Activated T-helper 2 cell treated with anti-CD3 and anti-CD28 coated beads, Interferon-gamma antibody, Interleukin-2, Interleukin-4, amounts not matched to agents 10 μg/mL and 5 μg/mL and 100 μg/mL, durations not matched to agents 14 hours and 24 hours and 36 hours (primary cell): ENCODE measurements around the gene DNAJB11. TPM values are rescaled to one million over a fixed set of nuclear protein-coding genes. Genes with fewer than 3 reads are reported as not detected.

ENCODE experiments used
- DNase-seq: peaks from one replicate; pipeline ENCODE4 v3.0.0; 2021; ENCODE audit warnings: low spot score
- H3K27ac Mint-ChIP-seq: one replicate; pipeline ENCODE4 v1.8.0; 2021; ENCODE audit warnings: mixed read lengths
- H3K27me3 Mint-ChIP-seq: one replicate; pipeline ENCODE4 v1.8.0; 2021; ENCODE audit warnings: low read depth, mixed read lengths
- H3K36me3 Mint-ChIP-seq: one replicate; pipeline ENCODE4 v1.8.0; 2021; ENCODE audit warnings: low read depth, mixed read lengths
- H3K4me1 Mint-ChIP-seq: one replicate; pipeline ENCODE4 v1.8.0; 2021; ENCODE audit warnings: low read depth, mixed read lengths
- H3K4me3 Mint-ChIP-seq: one replicate; pipeline ENCODE4 v1.8.0; 2021; ENCODE audit warnings: low read depth, mild to moderate bottlenecking, moderate library complexity, mixed read lengths
- H3K9me3 Mint-ChIP-seq: one replicate; pipeline ENCODE4 v1.8.0; 2021; ENCODE audit warnings: mixed read lengths
- intact Hi-C: fragments of 100-400 bp; cut with micrococcal nuclease; formaldehyde crosslinking; loops from one replicate; pipeline ENCODE4 v1.15.1; 2023
- total RNA-seq: library from RNA; stranded (reverse); gene quantifications from 2 replicates; pipeline ENCODE4 v1.2.3, GENCODE V29; 2022

DNAJB11 gene
- total RNA-seq, 1 donor from 2014 or later, result 72.8 TPM

DNA sequence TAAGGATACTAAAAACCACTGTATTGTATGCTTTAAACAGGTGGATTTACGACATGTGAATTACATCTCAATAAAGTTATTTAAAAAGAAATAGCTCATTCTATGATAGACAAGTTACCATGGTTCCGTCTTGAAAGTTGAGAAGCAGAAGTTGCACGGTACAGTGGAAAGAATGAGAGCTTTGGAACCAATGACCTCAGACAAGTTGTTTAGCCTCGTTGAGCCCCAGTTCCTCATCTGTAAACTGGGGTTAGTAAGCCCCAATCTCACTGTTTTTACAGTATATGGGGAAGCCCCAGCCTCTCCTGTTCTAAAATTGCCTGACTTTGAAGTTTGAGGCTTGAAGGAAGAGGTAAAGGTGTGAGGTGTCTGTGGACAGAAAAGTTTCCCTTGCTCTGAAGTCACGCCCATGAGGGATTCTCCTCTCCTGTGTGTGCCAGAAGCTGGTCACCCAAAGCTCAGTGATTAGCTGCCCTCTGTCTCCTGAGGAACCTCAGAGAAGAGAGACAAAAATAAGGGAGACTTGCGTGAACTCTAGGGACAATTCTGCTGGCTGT lies 36.3 kb upstream of the DNAJB11 start:
- intact Hi-C loops, result loop anchor here (1.0 to 10.0 kb wide), 5 partner anchors 37 to 557 kb away; partner anchors contain the start of genes AHSG and DNAJB11
- Mint-ChIP-seq H3K9me3 (no peaks in the 10 kb centered on the region), H3K36me3 (peaks cover 6% of the 10 kb centered on the region), H3K4me1 (peaks cover 42% of the 10 kb centered on the region), H3K27ac (peak overlapping the region; percentile 90), H3K4me3 (peak overlapping the region; percentile 57), H3K27me3 (no peaks in the 10 kb centered on the region)
- peak; percentile 14 for DNase-seq

DNA sequence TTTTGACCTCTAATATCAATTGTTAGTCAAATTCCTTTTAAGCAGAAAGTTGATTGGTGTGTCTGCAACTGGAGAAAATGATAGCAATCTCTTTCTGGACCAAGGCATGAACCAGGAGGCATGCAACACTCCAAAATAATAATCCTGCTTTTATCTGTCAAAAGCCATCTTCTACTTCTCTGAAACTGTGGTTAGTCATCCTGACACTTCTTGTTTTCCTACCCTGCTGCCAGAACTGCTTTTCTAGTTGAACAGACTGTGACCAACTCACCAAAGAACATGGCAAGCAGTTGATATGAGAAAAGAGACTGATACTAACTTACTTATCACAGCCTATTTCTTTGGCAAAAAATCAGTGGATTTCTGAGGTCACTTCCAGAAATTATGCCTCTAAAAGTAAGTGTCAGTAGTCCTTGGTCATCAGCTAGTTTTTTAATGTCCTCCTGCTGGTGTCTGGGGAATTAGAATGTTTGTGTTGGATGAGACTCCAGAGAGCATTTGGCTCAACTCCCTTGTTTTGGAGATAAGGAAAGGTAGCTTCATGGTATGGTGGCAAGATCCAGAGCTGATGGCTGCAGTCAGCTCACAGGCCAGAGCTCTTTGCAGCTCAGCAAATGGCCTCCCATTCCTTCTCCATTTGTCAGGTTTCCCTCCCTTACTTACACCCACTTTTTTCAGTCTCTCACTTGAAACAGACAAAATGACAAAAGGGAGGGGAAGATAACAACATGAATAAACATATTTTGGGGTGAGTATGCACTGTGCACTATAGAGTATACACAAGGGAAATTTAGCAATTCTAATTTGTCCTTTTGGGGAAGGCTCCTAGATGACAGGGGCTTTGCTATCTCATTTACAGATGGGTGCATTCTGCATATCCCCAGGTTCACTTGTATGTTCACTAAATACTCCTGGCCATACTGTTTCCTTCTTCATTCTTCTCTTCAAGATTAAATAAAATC lies 33.4 kb upstream of the DNAJB11 start:
- no peaks in the 10 kb centered on the region for H3K9me3 Mint-ChIP-seq

DNA sequence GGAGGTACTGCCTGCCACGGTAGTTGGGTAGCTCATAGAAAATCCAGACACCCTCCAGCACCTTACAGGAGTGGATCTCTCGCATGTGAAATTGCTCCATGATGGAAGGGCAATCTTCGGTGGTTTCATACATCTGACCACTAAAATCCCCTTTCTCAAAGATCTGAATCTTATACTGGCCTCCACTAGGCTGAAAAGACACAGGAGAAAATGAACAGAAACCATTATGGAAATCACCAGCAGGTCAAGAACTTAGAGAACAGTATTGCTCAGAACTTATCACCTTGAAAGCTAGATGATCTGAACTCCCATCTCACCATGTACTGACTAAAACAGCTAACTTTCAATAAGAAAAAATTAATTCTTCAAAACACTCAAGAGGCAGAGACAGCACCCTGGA lies 31.7 kb upstream of the DNAJB11 start:
- Mint-ChIP-seq H3K4me1 (peaks cover 44% of the 10 kb centered on the region), H3K27ac (no peak overlapping the region), H3K36me3 (peaks cover 13% of the 10 kb centered on the region), H3K27me3 (no peaks in the 10 kb centered on the region), H3K4me3 (no peak overlapping the region), H3K9me3 (no peaks in the 10 kb centered on the region)
- DNase-seq, result no peak
- intact Hi-C loops, result loop anchor here (10.0 kb wide), 2 partner anchors 76 to 124 kb away; partner anchors contain the start of gene AHSG

More for the DNA sequence above, 33.4 kb upstream of the DNAJB11 start:
- Mint-ChIP-seq H3K27me3 (no peaks in the 10 kb centered on the region), H3K27ac (peak overlapping the region; percentile 44), H3K36me3 (peaks cover 6% of the 10 kb centered on the region), H3K4me3 (no peak overlapping the region), H3K4me1 (peaks cover 47% of the 10 kb centered on the region)
- intact Hi-C loops, result loop anchor here (10.0 kb wide), 2 partner anchors 78 to 122 kb away; partner anchors contain the start of gene AHSG
- no peak for DNase-seq

DNA sequence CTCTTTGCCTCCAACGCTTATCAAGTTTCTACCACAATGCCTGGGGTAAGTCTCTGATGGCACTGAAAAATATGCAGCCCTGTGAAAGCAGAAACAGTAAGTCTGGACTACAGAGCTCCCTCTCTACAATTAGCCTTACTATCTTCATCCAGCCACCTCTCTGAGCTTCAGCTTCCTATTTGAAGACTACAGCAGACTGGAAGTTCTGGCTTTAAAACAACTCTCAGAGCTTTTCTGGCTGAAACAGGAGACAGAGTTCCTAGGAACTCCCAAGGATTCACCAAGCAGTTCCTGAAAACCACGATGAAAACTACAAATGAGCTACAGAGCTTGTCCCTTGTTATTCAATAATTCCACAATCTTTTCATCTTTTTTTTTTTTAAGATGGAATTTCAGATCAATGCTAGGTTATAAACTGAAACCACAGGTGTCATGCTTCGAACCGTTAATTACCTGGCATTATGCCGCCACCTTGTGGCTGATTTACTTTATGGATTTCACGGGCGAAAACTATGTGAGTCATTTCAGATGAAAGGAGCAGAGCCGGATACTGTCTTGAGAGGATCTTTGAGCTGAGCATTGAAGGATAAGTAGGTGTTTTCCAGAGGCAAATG lies 30.2 kb upstream of the DNAJB11 start:
- Mint-ChIP-seq H3K27me3 (no peaks in the 10 kb centered on the region), H3K36me3 (peaks cover 24% of the 10 kb centered on the region), H3K4me1 (peaks cover 31% of the 10 kb centered on the region), H3K27ac (peak overlapping the region; percentile 20), H3K4me3 (no peak overlapping the region), H3K9me3 (no peaks in the 10 kb centered on the region)
- intact Hi-C loops, result loop anchor here (1.0 to 5.0 kb wide), 4 partner anchors 281 to 563 kb away; partner anchors contain the start of gene ETV5
- peak; percentile 70 for DNase-seq

GRCh38 chr3:186540835-186541226 lies 29.7 kb upstream of the DNAJB11 start:
- Mint-ChIP-seq H3K36me3 (peaks cover 24% of the 10 kb centered on the region), H3K9me3 (no peaks in the 10 kb centered on the region), H3K4me1 (peaks cover 27% of the 10 kb centered on the region), H3K27me3 (no peaks in the 10 kb centered on the region), H3K27ac (peak overlapping the region; percentile 20), H3K4me3 (no peak overlapping the region)
- DNase-seq, result no peak
- intact Hi-C loops, result loop anchor here (1.0 to 5.0 kb wide), 4 partner anchors 282 to 564 kb away; partner anchors contain the start of gene ETV5

GRCh38 chr3:186544281-186544680 lies 26.2 kb upstream of the DNAJB11 start, which contains the start of gene CRYGS:
TSS of gene CRYGS (minus strand) at chr3:186544380. CDS start at chr3:186544326, 54 bp downstream.
- no peaks in the 10 kb centered on the region for H3K9me3 Mint-ChIP-seq
- no peak within 1 kb of the TSS for H3K27ac Mint-ChIP-seq
- H3K4me3 Mint-ChIP-seq, result no peak within 1 kb of the TSS
- peaks cover 11% of the 10 kb centered on the region for H3K4me1 Mint-ChIP-seq
- intact Hi-C loops, result loop anchor here (5.0 kb wide), 1 partner anchor 437 kb away; the partner anchor contains the start of gene ETV5
- no peaks in the 10 kb centered on the region for H3K27me3 Mint-ChIP-seq
- DNase-seq, result no peak
- H3K36me3 Mint-ChIP-seq, result peaks cover 29% of the 10 kb centered on the region

GRCh38 chr3:186549497-186549896 lies 21.0 kb upstream of the DNAJB11 start:
- Mint-ChIP-seq H3K4me1 (no peaks in the 10 kb centered on the region), H3K27ac (no peak overlapping the region), H3K4me3 (no peak overlapping the region), H3K9me3 (no peaks in the 10 kb centered on the region), H3K36me3 (peaks cover 32% of the 10 kb centered on the region), H3K27me3 (no peaks in the 10 kb centered on the region)
- intact Hi-C loops, result no loop called here
- no peak for DNase-seq

DNA sequence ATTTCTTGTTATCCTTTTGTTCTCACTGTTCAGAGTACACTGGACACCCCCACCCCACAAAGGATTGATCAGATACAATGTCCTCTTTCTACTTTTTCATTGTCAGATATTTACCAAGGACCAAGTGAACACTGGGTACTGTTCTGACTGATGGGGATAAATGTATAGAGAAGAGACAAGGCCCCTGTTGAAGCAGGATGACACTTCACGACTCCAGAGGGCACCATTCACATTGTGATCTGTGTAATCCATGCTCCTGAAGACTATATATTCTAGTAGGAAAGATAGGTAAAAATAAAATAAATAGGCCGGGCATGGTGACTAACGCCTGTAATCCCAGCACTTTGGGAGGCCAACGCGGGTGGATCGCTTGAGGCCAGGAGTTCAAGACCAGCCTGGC lies 19.1 kb upstream of the DNAJB11 start:
- Mint-ChIP-seq H3K4me3 (no peak overlapping the region), H3K9me3 (no peaks in the 10 kb centered on the region), H3K27me3 (no peaks in the 10 kb centered on the region), H3K4me1 (no peaks in the 10 kb centered on the region), H3K27ac (no peak overlapping the region), H3K36me3 (peaks cover 34% of the 10 kb centered on the region)
- no peak for DNase-seq
- intact Hi-C loops, result no loop called here

GRCh38 chr3:186552408-186553031 lies 18.0 kb upstream of the DNAJB11 start:
- H3K27me3 Mint-ChIP-seq, result no peaks in the 10 kb centered on the region
- no peak overlapping the region for H3K27ac Mint-ChIP-seq
- peaks cover 41% of the 10 kb centered on the region for H3K36me3 Mint-ChIP-seq
- peaks cover under 1% of the 10 kb centered on the region for H3K4me1 Mint-ChIP-seq
- H3K9me3 Mint-ChIP-seq, result no peaks in the 10 kb centered on the region
- no peak for DNase-seq
- no peak overlapping the region for H3K4me3 Mint-ChIP-seq
- intact Hi-C loops, result no loop called here

DNA sequence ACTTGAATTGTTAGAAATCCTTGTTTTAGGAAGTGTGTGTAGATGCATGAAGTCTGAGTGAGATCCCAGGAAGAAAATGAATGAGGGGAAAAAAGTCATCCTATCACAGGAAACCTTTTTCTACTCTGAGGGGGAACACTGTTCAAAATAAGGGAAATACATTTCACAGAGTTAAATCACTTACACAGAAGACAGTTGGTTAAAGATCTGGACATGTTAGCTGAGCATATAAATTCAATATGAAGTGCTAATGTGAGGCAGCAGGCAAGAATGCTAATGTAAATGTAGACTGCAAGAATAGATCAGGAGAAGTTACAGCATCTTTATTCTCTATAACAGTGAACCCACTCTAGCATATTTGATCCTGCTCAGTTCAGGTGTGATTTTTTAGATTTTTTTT lies 5.9 kb upstream of the DNAJB11 start:
- Mint-ChIP-seq H3K27me3 (no peaks in the 10 kb centered on the region), H3K4me1 (peaks cover 44% of the 10 kb centered on the region), H3K27ac (no peak overlapping the region), H3K9me3 (no peaks in the 10 kb centered on the region), H3K4me3 (no peak overlapping the region), H3K36me3 (peaks cover 31% of the 10 kb centered on the region)
- intact Hi-C loops, result no loop called here
- no peak for DNase-seq

GRCh38 chr3:186566772-186567071 lies 3.8 kb upstream of the DNAJB11 start:
- peak overlapping the region; percentile 75 for H3K27ac Mint-ChIP-seq
- DNase-seq, result no peak
- no peaks in the 10 kb centered on the region for H3K27me3 Mint-ChIP-seq
- peak overlapping the region; percentile 97 for H3K4me3 Mint-ChIP-seq
- H3K36me3 Mint-ChIP-seq, result peaks cover 31% of the 10 kb centered on the region
- intact Hi-C loops, result no loop called here
- H3K4me1 Mint-ChIP-seq, result peaks cover 47% of the 10 kb centered on the region
- no peaks in the 10 kb centered on the region for H3K9me3 Mint-ChIP-seq
